HepG2 (cell line): Measurements from ENCODE around the gene TNFAIP8L2. TPM values are rescaled to one million over a fixed set of nuclear protein-coding genes. Genes with fewer than 3 reads are reported as not detected.

Source experiments
- ARID3A ChIP-seq: IDR thresholded peaks from 2 replicates; pipeline ENCODE4 v1.6.1; 2012; ENCODE audit warnings: low read depth, low read length, improper control_type of control experiment
- ARNTL ChIP-seq: sonication (generic); formaldehyde crosslinking; IDR thresholded peaks from 2 replicates; pipeline ENCODE4 v1.4.0; 2020; ENCODE audit warnings: mild to moderate bottlenecking, missing genetic modification reagents
- CEBPG ChIP-seq: IDR thresholded peaks from 2 replicates; pipeline ENCODE4 v1.6.1; 2016
- DNMT3B ChIP-seq: conservative IDR thresholded peaks from 2 replicates; pipeline ENCODE4 v1.6.1; 2016; ENCODE audit warnings: missing biosample characterization, control low read depth
- PHF21A ChIP-seq: sonication (generic); formaldehyde crosslinking; IDR thresholded peaks from 2 replicates; pipeline ENCODE4 v1.5.0; 2020; ENCODE audit warnings: mild to moderate bottlenecking, missing genetic modification reagents
- RBAK ChIP-seq: sonication (generic); formaldehyde crosslinking; IDR thresholded peaks from 2 replicates; pipeline ENCODE4 v1.5.1; 2020; ENCODE audit warnings: mild to moderate bottlenecking, missing genetic modification reagents
- THAP8 ChIP-seq: sonication (generic); formaldehyde crosslinking; IDR thresholded peaks from 2 replicates; pipeline ENCODE4 v1.5.1; 2020; ENCODE audit warnings: missing genetic modification reagents, mild to moderate bottlenecking, borderline replicate concordance
- ZBTB42 ChIP-seq: sonication (generic); formaldehyde crosslinking; IDR thresholded peaks from 2 replicates; pipeline ENCODE4 v1.5.0; 2020; ENCODE audit warnings: mild to moderate bottlenecking, missing genetic modification reagents
- ZFP36L1 ChIP-seq: sonication (generic); formaldehyde crosslinking; IDR thresholded peaks from 2 replicates; pipeline ENCODE4 v1.8.0; 2022; ENCODE audit warnings: mild to moderate bottlenecking, missing genetic modification reagents, moderate library complexity
- ZNF121 ChIP-seq: sonication (generic); formaldehyde crosslinking; IDR thresholded peaks from 2 replicates; pipeline ENCODE4 v1.5.0; 2020; ENCODE audit warnings: mild to moderate bottlenecking, missing genetic modification reagents
- ZNF180 ChIP-seq: sonication (generic); formaldehyde crosslinking; IDR thresholded peaks from 2 replicates; pipeline ENCODE4 v1.4.0; 2020; ENCODE audit warnings: low read depth, missing genetic modification reagents, borderline replicate concordance
- ZNF281 ChIP-seq: sonication (generic); formaldehyde crosslinking; IDR thresholded peaks from 2 replicates; pipeline ENCODE4 v1.4.0; 2020; ENCODE audit warnings: missing genetic modification reagents, borderline replicate concordance
- ZNF296 ChIP-seq: sonication (generic); formaldehyde crosslinking; conservative IDR thresholded peaks from 2 replicates; pipeline ENCODE4 v1.5.0; 2020; ENCODE audit warnings: mild to moderate bottlenecking, missing genetic modification reagents
- ZNF350 ChIP-seq: sonication (generic); formaldehyde crosslinking; IDR thresholded peaks from 2 replicates; pipeline ENCODE4 v1.4.0; 2020; ENCODE audit warnings: mild to moderate bottlenecking, low read depth, missing genetic modification reagents, borderline replicate concordance
- ZNF574 ChIP-seq: sonication (generic); formaldehyde crosslinking; IDR thresholded peaks from 2 replicates; pipeline ENCODE4 v1.4.0; 2020; ENCODE audit warnings: missing genetic modification reagents
- ZNF629 ChIP-seq: sonication (generic); formaldehyde crosslinking; conservative IDR thresholded peaks from 2 replicates; pipeline ENCODE4 v1.5.0; 2020; ENCODE audit warnings: missing genetic modification reagents
- ZNF704 ChIP-seq: sonication (generic); formaldehyde crosslinking; IDR thresholded peaks from 2 replicates; pipeline ENCODE4 v1.8.1; 2023; ENCODE audit warnings: mild to moderate bottlenecking, inconsistent platforms, moderate library complexity, missing genetic modification reagents, borderline replicate concordance
- ZNF766 ChIP-seq: sonication (generic); formaldehyde crosslinking; IDR thresholded peaks from 2 replicates; pipeline ENCODE4 v1.5.0; 2020; ENCODE audit warnings: missing genetic modification reagents, borderline replicate concordance
- ZNF878 ChIP-seq: sonication (generic); formaldehyde crosslinking; IDR thresholded peaks from 2 replicates; pipeline ENCODE4 v1.8.1; 2023; ENCODE audit warnings: mild to moderate bottlenecking, missing genetic modification reagents, moderate library complexity
- polyA plus RNA-seq, 8 experiments: library from polyadenylated mRNA; depleted of rRNA in 3 of 8; stranded (reverse) in 7 of 8; unstranded in 1 of 8; fragments of >200 nt; fragmentation: Illumina TruSeq in 4 of 8; extraction: Trizol in 4 of 8; gene quantifications; 2 replicates each; pipeline versions ENCODE4 v1.2.1 to v1.2.3, GENCODE V29; 2011 to 2016; ENCODE audit warnings: low read depth in 4 of 8, missing spikeins in 1 of 8, mixed read lengths in 1 of 8; ENCODE audit not compliant: insufficient read depth in 1 of 8
- total RNA-seq, 5 experiments: library from RNA; depleted of rRNA; stranded (reverse); fragments of >200 nt; fragmentation: Illumina TruSeq; extraction: Trizol; gene quantifications; 2 replicates each; pipeline ENCODE4 v1.2.3, GENCODE V29; 2016; ENCODE audit warnings: low read depth in 1 of 5

The TNFAIP8L2 gene
- total and polyA plus RNA-seq, 2 of the 13 experiments (the other 11 are each of a cell fraction or from before 2014, with no cell fraction given): not detected

- TF ChIP-seq PHF21A (CRISPR knock-in tag) (peak; percentile 16; the same call in 1 of the 2 replicates), ZNF766 (CRISPR knock-in tag) (0 out of 2 replicates have a peak, but pooled peaks have one; percentile 13), ARNTL (CRISPR knock-in tag) (0 out of 2 replicates have a peak, but pooled peaks have one; percentile 17), ZNF180 (CRISPR knock-in tag) (no peak), ARID3A (no peak), ZNF281 (CRISPR knock-in tag) (peak; percentile 62), THAP8 (CRISPR knock-in tag) (no peak), ZNF296 (CRISPR knock-in tag) (peak; percentile 35; the same call in 1 of the 2 replicates), ZNF704 (CRISPR knock-in tag) (no peak), ZNF350 (peak; percentile 37; the same call in 1 of the 2 replicates), ZNF878 (CRISPR knock-in tag) (no peak), ZNF574 (CRISPR knock-in tag) (peak; percentile 58), ZBTB42 (CRISPR knock-in tag) (no peak), CEBPG (CRISPR knock-in tag) (no peak), RBAK (no peak), ZNF121 (CRISPR knock-in tag) (no peak), ZNF629 (CRISPR knock-in tag) (0 out of 2 replicates have a peak, but pooled peaks have one; percentile 30), ZFP36L1 (CRISPR knock-in tag) (no peak), DNMT3B (CRISPR knock-in tag) (0 out of 2 replicates have a peak, but pooled peaks have one; percentile 79)
Observed at GRCh38 chr1:151198254-151199127, 42.0 kb downstream of the TNFAIP8L2 start, which contains the start of gene PIP5K1A (continued).
